ENCODE data around the gene SEL1L3. TPM values are rescaled to one million over a fixed set of nuclear protein-coding genes. Genes with fewer than 3 reads are reported as not detected.

SEL1L3 gene
- total and polyA plus RNA-seq, 9 of the 15 experiments (the other 6 are each of a cell fraction or from before 2014, with no cell fraction given) = 10.0 to 44.3 (median 21.6) TPM

GRCh38 chr4:25843340-25844097 is 19.3 kb downstream of the SEL1L3 start (continued):
- TF ChIP-seq ZKSCAN3 (CRISPR knock-in tag; IDR thresholded peaks at IDR 0.05) (no peak), TOE1 (IDR thresholded peaks at IDR 0.05; ENCODE audit: borderline replicate concordance) (no peak), TOE1 (CRISPR knock-in tag; IDR thresholded peaks at IDR 0.05; ENCODE audit: borderline replicate concordance, low read depth) (no peak), MNT (conservative IDR thresholded peaks at IDR 0.05) (peak; percentile 43 to 64; a peak in 3 of 4 replicates), TFAP4 (CRISPR knock-in tag; IDR thresholded peaks at IDR 0.05; ENCODE audit: borderline replicate concordance) (peak; percentile 40; the same call in 1 of the 2 replicates), THRAP3 (IDR thresholded peaks at IDR 0.05; ENCODE audit: borderline replicate concordance) (no peak), ZNF583 (CRISPR knock-in tag; IDR thresholded peaks at IDR 0.05) (no peak), POLR2G (IDR thresholded peaks at IDR 0.05; ENCODE audit: low read depth, low read length) (0 out of 2 replicates have a peak, but pooled peaks have one; percentile 21), ZNF551 (CRISPR knock-in tag; IDR thresholded peaks at IDR 0.05) (no peak), SAFB (IDR thresholded peaks at IDR 0.05; ENCODE audit: borderline replicate concordance, low read depth, low read length) (no peak), BHLHE40 (IDR thresholded peaks at IDR 0.05; ENCODE audit: low read length) (peak; percentile 53; the same call in 1 of the 2 replicates)
